Nephron (organoid): ENCODE results near the gene HHLA2.

Experiments used
- H3K27ac Mint-ChIP-seq, 3 experiments: 2 replicates each; pipeline ENCODE4 v1.8.0; 2020; ENCODE audit warnings: mixed read lengths in 3 of 3, mild to moderate bottlenecking in 2 of 3, moderate library complexity in 1 of 3
- H3K27me3 Mint-ChIP-seq: 2 replicates; pipeline ENCODE4 v1.8.0; 2021; ENCODE audit warnings: low read depth, mild to moderate bottlenecking, moderate library complexity, mixed read lengths
- H3K36me3 Mint-ChIP-seq: 2 replicates; pipeline ENCODE4 v1.8.0; 2020; ENCODE audit warnings: low read depth, mixed read lengths
- H3K4me1 Mint-ChIP-seq: 2 replicates; pipeline ENCODE4 v1.8.0; 2020; ENCODE audit warnings: mixed read lengths
- H3K4me3 Mint-ChIP-seq, 3 experiments: 2 replicates each; pipeline ENCODE4 v1.8.0; 2020; ENCODE audit warnings: mild to moderate bottlenecking in 3 of 3, mixed read lengths in 3 of 3, moderate library complexity in 2 of 3
- H3K9me3 Mint-ChIP-seq: 2 replicates; pipeline ENCODE4 v1.8.0; 2020; ENCODE audit warnings: mixed read lengths
- CTCF ChIP-seq, 3 experiments: fragments of 200-600 bp; sonication (generic); IDR thresholded peaks; one replicate each; pipeline ENCODE4 v1.5.0; 2021; ENCODE audit warnings: antibody characterized with exemption in 3 of 3; ENCODE audit not compliant: unreplicated experiment in 3 of 3

HHLA2 gene

DNA sequence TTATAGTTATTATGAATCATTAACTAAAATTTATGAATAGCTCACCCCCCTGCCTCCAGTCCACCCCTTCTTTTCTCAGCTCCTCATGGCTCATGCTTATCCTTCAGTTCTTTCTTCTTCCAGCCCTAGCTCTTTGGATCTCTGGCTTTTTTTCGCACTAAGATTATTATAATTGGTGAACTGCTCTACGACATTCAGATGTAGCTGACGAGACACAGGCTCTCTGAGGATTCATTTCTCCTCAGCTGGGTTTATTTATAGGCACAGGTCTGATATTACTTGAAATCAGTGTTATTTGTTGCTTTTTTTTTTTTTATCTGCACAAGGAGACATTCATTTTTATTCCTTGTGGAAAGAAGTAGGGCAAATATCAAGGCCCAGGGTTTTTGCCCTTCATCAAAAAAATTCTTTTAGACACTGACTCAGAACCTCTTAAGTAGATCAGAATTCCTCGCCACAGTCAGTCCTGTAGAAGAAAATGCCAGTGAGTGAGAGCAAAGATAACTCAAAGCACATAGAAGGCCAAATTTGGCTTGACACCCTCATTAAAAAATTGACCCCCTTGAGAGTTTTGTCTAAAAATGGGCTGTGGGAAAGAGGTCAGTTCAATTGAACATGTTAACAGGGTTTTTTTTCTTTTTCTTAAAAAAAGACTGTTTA is 107.5 kb downstream of the HHLA2 start:
- peak overlapping the region in 1 of 3 experiments; percentile 50 for H3K27ac Mint-ChIP-seq
- H3K9me3 Mint-ChIP-seq = peaks cover 2% of the 10 kb centered on the region
- H3K4me1 Mint-ChIP-seq = peaks cover 24% of the 10 kb centered on the region
- no peak overlapping the region for H3K4me3 Mint-ChIP-seq
- H3K27me3 Mint-ChIP-seq = no peaks in the 10 kb centered on the region
- no peak for TF ChIP-seq CTCF (IDR thresholded peaks at IDR 0.05; ENCODE audit: unreplicated experiment in 3 of 3)
- no peaks in the 10 kb centered on the region for H3K36me3 Mint-ChIP-seq

GRCh38 chr3:108404368-108404767 is 108.0 kb downstream of the HHLA2 start:
- Mint-ChIP-seq H3K9me3 (peaks cover 2% of the 10 kb centered on the region), H3K27ac (peak overlapping the region in 1 of 3 experiments; percentile 50), H3K27me3 (no peaks in the 10 kb centered on the region), H3K36me3 (no peaks in the 10 kb centered on the region), H3K4me1 (peaks cover 24% of the 10 kb centered on the region), H3K4me3 (no peak overlapping the region)
- no peak for TF ChIP-seq CTCF (IDR thresholded peaks at IDR 0.05; ENCODE audit: unreplicated experiment in 3 of 3)

DNA sequence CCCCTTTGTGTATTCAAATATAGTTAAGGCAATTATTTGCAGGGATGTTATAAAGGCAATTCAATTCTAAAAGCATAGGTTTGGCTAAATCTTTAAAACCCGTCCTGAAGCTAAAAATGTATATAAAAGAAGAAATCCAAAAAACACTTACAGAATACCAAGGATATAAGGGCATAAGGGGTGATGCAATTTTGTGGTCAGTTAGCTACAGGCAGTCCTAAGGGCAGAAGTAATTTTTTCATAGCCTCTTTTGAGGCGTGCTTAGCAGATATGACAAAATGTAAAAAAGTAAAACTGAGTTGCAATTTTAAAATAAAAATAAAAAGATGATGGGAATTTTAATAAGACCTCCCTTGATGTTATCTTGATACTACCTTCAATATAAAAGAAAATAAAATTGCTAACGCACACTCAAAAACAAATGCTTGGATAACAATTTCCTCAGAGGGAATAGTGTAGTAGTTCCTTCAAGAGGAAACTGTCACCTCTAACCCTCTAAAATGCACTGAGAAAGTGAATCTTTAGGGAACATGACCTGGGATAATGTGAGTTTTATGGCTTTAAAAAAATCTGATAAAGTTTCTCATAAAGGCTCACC is 109.8 kb downstream of the HHLA2 start:
- Mint-ChIP-seq H3K4me1 (peaks cover 24% of the 10 kb centered on the region), H3K27me3 (no peaks in the 10 kb centered on the region), H3K4me3 (no peak overlapping the region), H3K9me3 (peaks cover under 1% of the 10 kb centered on the region), H3K36me3 (no peaks in the 10 kb centered on the region), H3K27ac (no peak overlapping the region)
- no peak for TF ChIP-seq CTCF (IDR thresholded peaks at IDR 0.05; ENCODE audit: unreplicated experiment in 3 of 3)

DNA sequence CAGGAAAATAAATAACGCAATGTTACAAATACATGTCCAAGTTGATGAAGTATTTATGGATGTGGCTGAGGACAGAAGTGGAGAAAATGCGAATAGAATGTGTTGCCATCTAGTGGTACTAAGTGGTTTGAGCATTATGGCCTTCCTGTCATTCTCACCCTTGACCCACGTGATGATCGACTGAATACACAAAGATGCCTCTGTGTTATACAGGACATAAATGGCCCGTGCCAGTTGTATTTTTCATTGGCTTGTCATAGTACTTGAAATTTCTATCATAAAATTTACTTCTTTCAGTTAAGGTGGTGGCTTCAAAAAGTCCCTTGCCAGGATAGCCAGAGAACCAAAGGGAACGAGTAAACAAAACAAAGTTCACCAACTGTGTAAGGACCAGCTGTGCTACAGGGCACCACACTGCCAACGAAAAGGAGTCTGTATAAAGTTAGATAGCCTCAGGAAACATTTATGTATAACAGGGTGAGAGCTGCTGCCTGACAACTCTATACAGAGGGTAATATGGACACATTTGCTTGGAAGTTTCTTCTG is 110.4 kb downstream of the HHLA2 start:
- no peak overlapping the region for H3K27ac Mint-ChIP-seq
- H3K27me3 Mint-ChIP-seq = no peaks in the 10 kb centered on the region
- peak; percentile 47 to 53 (median 49) for TF ChIP-seq CTCF (IDR thresholded peaks at IDR 0.05; ENCODE audit: unreplicated experiment in 3 of 3)
- peaks cover 24% of the 10 kb centered on the region for H3K4me1 Mint-ChIP-seq
- H3K36me3 Mint-ChIP-seq = peaks cover 3% of the 10 kb centered on the region
- no peak overlapping the region for H3K4me3 Mint-ChIP-seq
- H3K9me3 Mint-ChIP-seq = peaks cover 5% of the 10 kb centered on the region

DNA sequence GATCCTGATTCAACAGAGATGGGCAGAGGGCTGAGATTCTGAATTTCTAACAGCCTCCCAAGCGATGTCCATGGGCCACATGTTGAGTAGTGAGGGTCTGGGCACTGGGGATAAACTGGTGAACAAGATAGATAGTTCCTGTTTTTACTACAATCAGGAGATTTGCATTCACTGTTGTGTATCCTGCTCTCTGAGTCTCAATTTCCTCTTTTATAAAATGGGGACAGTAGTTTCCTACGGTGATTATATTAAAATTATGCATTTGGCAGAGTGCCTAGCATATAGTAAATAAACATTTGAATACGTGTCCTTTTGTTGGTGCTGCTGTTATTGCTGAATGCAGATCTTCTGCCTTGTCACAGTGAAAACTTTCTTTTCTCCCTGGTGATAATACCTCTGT is 111.5 kb downstream of the HHLA2 start:
- Mint-ChIP-seq H3K4me3 (no peak overlapping the region), H3K36me3 (peaks cover 3% of the 10 kb centered on the region), H3K27me3 (no peaks in the 10 kb centered on the region), H3K4me1 (peaks cover 24% of the 10 kb centered on the region), H3K27ac (no peak overlapping the region), H3K9me3 (peaks cover 5% of the 10 kb centered on the region)
- TF ChIP-seq CTCF (IDR thresholded peaks at IDR 0.05; ENCODE audit: unreplicated experiment in 3 of 3) = no peak
